Measurements from ENCODE around the gene SLC35D3. TPM values are rescaled to one million over a fixed set of nuclear protein-coding genes. Genes with fewer than 3 reads are reported as not detected.
A peak's percentile ranks its signal among the peaks of the same experiment; 100 is the strongest.

Gene SLC35D3
- total RNA-seq, 3 donors from 2014 or later = not detected

GRCh38 chr6:136920216-136920615, 1.9 kb upstream of the SLC35D3 start:
- Histone ChIP-seq H3K27ac (no peak overlapping the region), H3K4me3 (peak overlapping the region in 2 of 3 donors; percentile 57 to 79), H3K27me3 (peaks cover 7 to 29% of the 10 kb centered on the region in 2 donors), H3K9me3 (no peaks in the 10 kb centered on the region), H3K36me3 (no peaks in the 10 kb centered on the region), H3K4me1 (peaks cover 0 to 5% of the 10 kb centered on the region in 2 donors)
- TF ChIP-seq POLR2AphosphoS5 (IDR thresholded peaks at IDR 0.05) = no peak
- no peak for TF ChIP-seq CTCF (IDR thresholded peaks at IDR 0.05)
- TF ChIP-seq POLR2A (IDR thresholded peaks at IDR 0.05) = no peak
- no peak for DNase-seq (ENCODE audit: low spot score in 2 of 2)
- intact Hi-C loops (cut with DNase I; ENCODE audit: low total_unique reads) = no loop called here

GRCh38 chr6:136920671-136921380, 1.3 kb upstream of the SLC35D3 start:
- Histone ChIP-seq H3K4me1 (peaks cover 0 to 5% of the 10 kb centered on the region in 2 donors), H3K36me3 (no peaks in the 10 kb centered on the region), H3K9me3 (no peaks in the 10 kb centered on the region), H3K27me3 (peaks cover 7 to 29% of the 10 kb centered on the region in 2 donors), H3K27ac (no peak overlapping the region), H3K4me3 (peak overlapping the region; percentile 46 to 79 (median 57))
- DNase-seq (ENCODE audit: low spot score in 2 of 2) = no peak
- TF ChIP-seq POLR2AphosphoS5 (IDR thresholded peaks at IDR 0.05) (no peak), CTCF (IDR thresholded peaks at IDR 0.05) (no peak), POLR2A (IDR thresholded peaks at IDR 0.05) (no peak)
- intact Hi-C loops (cut with DNase I; ENCODE audit: low total_unique reads) = no loop called here

GRCh38 chr6:136921381-136921935, 643 bp upstream of the SLC35D3 start:
- Histone ChIP-seq H3K9me3 (no peaks in the 10 kb centered on the region), H3K4me3 (peak overlapping the region; percentile 46 to 79 (median 57)), H3K27me3 (peaks cover 7 to 29% of the 10 kb centered on the region in 2 donors), H3K27ac (no peak overlapping the region), H3K4me1 (peaks cover 0 to 5% of the 10 kb centered on the region in 2 donors), H3K36me3 (no peaks in the 10 kb centered on the region)
- TF ChIP-seq CTCF (IDR thresholded peaks at IDR 0.05) = no peak
- no peak for TF ChIP-seq POLR2AphosphoS5 (IDR thresholded peaks at IDR 0.05)
- TF ChIP-seq POLR2A (IDR thresholded peaks at IDR 0.05) = no peak
- DNase-seq (ENCODE audit: low spot score in 2 of 2) = no peak
- intact Hi-C loops (cut with DNase I; ENCODE audit: low total_unique reads) = no loop called here

- no peak for DNase-seq (ENCODE audit: low spot score in 2 of 2)
- peak overlapping the region; percentile 46 to 79 (median 57) for H3K4me3 ChIP-seq
- TF ChIP-seq POLR2AphosphoS5 (IDR thresholded peaks at IDR 0.05) (no peak), POLR2A (IDR thresholded peaks at IDR 0.05) (no peak), CTCF (IDR thresholded peaks at IDR 0.05) (no peak)
- no peak overlapping the region for H3K27ac ChIP-seq
- H3K27me3 ChIP-seq = peaks cover 7 to 29% of the 10 kb centered on the region in 2 donors
- H3K4me1 ChIP-seq = peaks cover 0 to 5% of the 10 kb centered on the region in 2 donors
- H3K36me3 ChIP-seq = no peaks in the 10 kb centered on the region
- intact Hi-C loops (cut with DNase I; ENCODE audit: low total_unique reads) = no loop called here
- no peaks in the 10 kb centered on the region for H3K9me3 ChIP-seq
These were observed 545 bp downstream of the SLC35D3 start for GRCh38 chr6:136922685-136923006.
